RCC 7860 (cell line): ENCODE data around the gene NNAT.
"Not testable (repeated sequence)": the region's sequence is repeated elsewhere in the genome, so short reads cannot be mapped to it uniquely, and the experiment has no call there.

Experiments used
- DNase-seq: peaks from one replicate; pipeline ENCODE4 v3.0.0-alpha.2; 2015; ENCODE audit warnings: low spot score
- FAIRE-seq: peaks from 2 replicates; lab custom pipeline; 2012; peaks lifted over from hg19 to GRCh38; lab: Jason Lieb, UNC

Gene NNAT

GRCh38 chr20:37521061-37521771 lies at the start of gene NNAT:
NNAT (plus strand) TSS chr20:37521250; CDS start chr20:37521332, 82 bp downstream.
- no peak for DNase-seq
- FAIRE-seq: no peak

GRCh38 chr20:37471741-37472235 lies 49.3 kb upstream of the NNAT start:
- FAIRE-seq (no peak), DNase-seq (no peak)

GRCh38 chr20:37472435-37472834 lies 48.6 kb upstream of the NNAT start:
- not testable (repeated sequence) for DNase-seq, FAIRE-seq

GRCh38 chr20:37473249-37474000 lies 47.6 kb upstream of the NNAT start:
- FAIRE-seq (no peak), DNase-seq (no peak)

GRCh38 chr20:37474386-37474785 lies 46.7 kb upstream of the NNAT start:
- FAIRE-seq (no peak), DNase-seq (no peak)

- FAIRE-seq (no peak), DNase-seq (no peak)
These were observed 45.8 kb upstream of the NNAT start for GRCh38 chr20:37475252-37475651.

- no peak for DNase-seq
- FAIRE-seq: no peak
These were observed 44.0 kb upstream of the NNAT start for GRCh38 chr20:37477041-37477440.

GRCh38 chr20:37479266-37479665 lies 41.8 kb upstream of the NNAT start:
- no peak for FAIRE-seq
- DNase-seq: no peak

- no peak for DNase-seq
- FAIRE-seq: no peak
These were observed 40.9 kb upstream of the NNAT start for GRCh38 chr20:37479925-37480691.

- no peak for FAIRE-seq
- DNase-seq: no peak
These were observed 40.1 kb upstream of the NNAT start for GRCh38 chr20:37480919-37481318.

- FAIRE-seq: no peak
These were observed 39.4 kb upstream of the NNAT start for GRCh38 chr20:37481610-37482009.

GRCh38 chr20:37484331-37484730 lies 36.7 kb upstream of the NNAT start:
- FAIRE-seq (no peak), DNase-seq (no peak)

More at GRCh38 chr20:37481610-37482009, 39.4 kb upstream of the NNAT start:
- DNase-seq: no peak

- FAIRE-seq: not testable (repeated sequence)
These were observed 34.8 kb upstream of the NNAT start for GRCh38 chr20:37486209-37486608.

GRCh38 chr20:37490663-37491350 lies 30.2 kb upstream of the NNAT start:
- DNase-seq (no peak), FAIRE-seq (no peak)

More at GRCh38 chr20:37486209-37486608, 34.8 kb upstream of the NNAT start:
- DNase-seq: not testable (repeated sequence)

- no peak for FAIRE-seq
- no peak for DNase-seq
These were observed 28.9 kb upstream of the NNAT start for GRCh38 chr20:37492096-37492625.

- FAIRE-seq: no peak
- no peak for DNase-seq
These were observed 28.1 kb upstream of the NNAT start for GRCh38 chr20:37492945-37493344.

GRCh38 chr20:37494301-37494700 lies 26.7 kb upstream of the NNAT start:
- FAIRE-seq (no peak), DNase-seq (no peak)

GRCh38 chr20:37494796-37495195 lies 26.3 kb upstream of the NNAT start:
- no peak for DNase-seq
- no peak for FAIRE-seq

GRCh38 chr20:37498066-37498665 lies 22.9 kb upstream of the NNAT start:
- FAIRE-seq (no peak), DNase-seq (no peak)

- no peak for DNase-seq
- no peak for FAIRE-seq
These were observed 20.7 kb upstream of the NNAT start for GRCh38 chr20:37500311-37500710.
